Suprapubic skin (tissue), 4 donors: Measurements from ENCODE around the gene ZDHHC19. TPM values are rescaled to one million over a fixed set of nuclear protein-coding genes. Genes with fewer than 3 reads are reported as not detected.

ENCODE experiments used
- DNase-seq, 2 donors: peaks; one replicate each; pipeline ENCODE4 v3.0.0-alpha.2; 2019; ENCODE audit warnings: low spot score in 2 of 2
- H3K27ac ChIP-seq: fragments of 200-600 bp; sonication (generic); one replicate; pipeline ENCODE4 v1.5.1; 2019
- H3K27me3 ChIP-seq: fragments of 200-600 bp; sonication (generic); one replicate; pipeline ENCODE4 v1.5.1; 2019
- H3K36me3 ChIP-seq: fragments of 200-600 bp; sonication (generic); one replicate; pipeline ENCODE4 v1.5.1; 2019
- H3K4me1 ChIP-seq: fragments of 200-600 bp; sonication (generic); one replicate; pipeline ENCODE4 v1.5.1; 2019
- H3K4me3 ChIP-seq: fragments of 200-600 bp; sonication (generic); one replicate; pipeline ENCODE4 v1.5.1; 2019; ENCODE audit warnings: mild to moderate bottlenecking
- H3K9me3 ChIP-seq: fragments of 200-600 bp; sonication (generic); one replicate; pipeline ENCODE4 v1.5.1; 2019
- CTCF ChIP-seq, 2 donors: fragments of 200-600 bp in 1 of 2; fragments of 450-650 bp in 1 of 2; sonication (generic) in 1 of 2; IDR thresholded peaks; one replicate each; pipeline ENCODE4 v1.5.1; 2016 to 2019; ENCODE audit warnings: antibody characterized with exemption in 2 of 2, mild to moderate bottlenecking in 1 of 2, moderate library complexity in 1 of 2
- EP300 ChIP-seq: sonication (generic); formaldehyde crosslinking; IDR thresholded peaks from one replicate; pipeline ENCODE4 v1.6.1; 2017; ENCODE audit warnings: antibody characterized with exemption
- POLR2A ChIP-seq, 2 donors: fragments of 450-650 bp; IDR thresholded peaks; one replicate each; pipeline ENCODE4 v1.6.1; 2017; ENCODE audit warnings: antibody characterized with exemption in 2 of 2, mild to moderate bottlenecking in 2 of 2, moderate library complexity in 2 of 2
- POLR2AphosphoS5 ChIP-seq, 3 donors: sonication (generic); formaldehyde crosslinking; IDR thresholded peaks; one replicate each; pipeline ENCODE4 v1.6.1; 2017; ENCODE audit warnings: antibody characterized with exemption in 3 of 3
- WGBS: methylation state at CpG from one replicate; pipeline ENCODE4 v1.1.5; 2018; 5-methylcytosine and 5-hydroxymethylcytosine counted together
- total RNA-seq, 4 donors: library from RNA; depleted of rRNA; stranded (reverse); fragments of >200 nt; gene quantifications; one replicate each; pipeline ENCODE4 v1.1.0, GENCODE V29; 2016

Gene ZDHHC19
- total RNA-seq, 4 donors from 2014 or later, result not detected

- Histone ChIP-seq H3K9me3 (no peaks in the 10 kb centered on the region), H3K27ac (no peak overlapping the region), H3K4me3 (no peak overlapping the region), H3K4me1 (peaks cover 16% of the 10 kb centered on the region), H3K36me3 (no peaks in the 10 kb centered on the region), H3K27me3 (no peaks in the 10 kb centered on the region)
- WGBS, result 94% methylated on average over 2 of the region's 14 CpGs
- no peak for DNase-seq
- TF ChIP-seq EP300 (no peak), POLR2A (IDR thresholded peaks at IDR 0.05) (no peak), POLR2AphosphoS5 (IDR thresholded peaks at IDR 0.05) (no peak), CTCF (IDR thresholded peaks at IDR 0.05) (no peak)
Observed at GRCh38 chr3:196195664-196196265, 15.4 kb downstream of the ZDHHC19 start.

DNA sequence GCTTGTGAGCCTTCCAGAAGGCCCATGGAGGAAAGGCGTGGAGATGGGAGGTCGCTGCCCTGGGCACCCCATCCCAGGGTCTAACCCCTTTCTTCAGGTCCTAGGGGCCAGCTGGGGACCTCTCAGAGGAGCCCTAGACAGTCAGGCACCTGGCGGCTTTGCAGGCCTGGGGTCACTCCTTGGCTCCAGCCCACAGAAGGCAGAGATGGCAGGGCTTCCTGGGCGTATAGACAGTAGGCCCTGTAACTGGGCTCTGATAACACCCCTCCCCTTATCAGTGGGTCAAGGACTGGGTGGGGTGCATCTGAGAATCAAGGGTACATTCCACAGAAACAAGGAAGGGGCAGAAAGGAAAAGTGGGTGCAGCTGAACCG is 16.7 kb downstream of the ZDHHC19 start:
- TF ChIP-seq POLR2AphosphoS5 (IDR thresholded peaks at IDR 0.05) (no peak), POLR2A (IDR thresholded peaks at IDR 0.05) (no peak), CTCF (IDR thresholded peaks at IDR 0.05) (no peak), EP300 (no peak)
- no peak overlapping the region for H3K27ac ChIP-seq
- no peak for DNase-seq
- H3K27me3 ChIP-seq, result no peaks in the 10 kb centered on the region
- H3K4me3 ChIP-seq, result no peak overlapping the region
- 89% methylated on average over 5 of the region's 5 CpGs for WGBS
- no peaks in the 10 kb centered on the region for H3K36me3 ChIP-seq
- H3K9me3 ChIP-seq, result no peaks in the 10 kb centered on the region
- H3K4me1 ChIP-seq, result peaks cover 18% of the 10 kb centered on the region

DNA sequence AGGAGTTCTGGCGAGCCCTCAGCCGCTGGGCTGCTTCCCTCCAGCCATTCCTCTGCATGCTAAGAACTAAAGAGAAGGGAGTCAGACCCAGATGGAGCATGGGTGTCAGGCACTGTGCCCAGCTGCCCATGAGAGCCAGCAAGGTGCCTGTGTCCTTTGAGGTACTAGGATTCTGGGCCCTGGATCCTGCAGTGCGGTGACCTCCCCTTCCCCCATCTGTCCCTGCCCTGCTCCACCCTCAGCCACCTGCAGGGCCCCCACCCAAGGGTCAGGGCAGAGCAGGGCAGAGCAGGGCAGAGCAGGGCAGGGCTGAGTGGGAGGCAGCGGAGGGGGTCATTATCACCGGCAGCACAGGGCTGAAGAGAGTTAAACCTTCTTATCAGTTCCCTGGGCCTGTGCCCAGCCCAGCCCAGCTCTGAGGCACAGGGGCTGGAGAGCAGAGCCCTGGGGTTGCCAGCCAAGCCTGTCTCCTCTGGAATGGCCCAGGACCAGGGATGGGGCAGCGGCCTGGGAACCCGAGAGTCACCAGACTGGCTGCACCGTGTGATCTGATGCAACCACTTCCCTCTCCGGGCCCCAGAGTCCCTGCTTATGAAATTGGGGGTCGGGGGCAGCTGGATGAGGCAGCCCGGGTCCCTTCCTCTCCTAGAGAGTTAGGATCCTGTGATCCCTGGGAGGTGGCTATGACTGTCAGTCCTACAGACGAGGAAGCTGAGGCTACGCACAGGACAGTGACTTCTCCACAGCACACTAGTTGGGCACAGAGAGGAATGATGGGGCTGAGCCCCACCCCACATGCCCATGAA is 17.3 kb downstream of the ZDHHC19 start:
- DNase-seq, result no peak
- Histone ChIP-seq H3K27me3 (no peaks in the 10 kb centered on the region), H3K4me1 (peaks cover 24% of the 10 kb centered on the region), H3K36me3 (no peaks in the 10 kb centered on the region), H3K4me3 (no peak overlapping the region), H3K9me3 (no peaks in the 10 kb centered on the region), H3K27ac (no peak overlapping the region)
- 100% methylated on average over 1 of the region's 13 CpGs for WGBS
- TF ChIP-seq CTCF (IDR thresholded peaks at IDR 0.05), result no peak
- TF ChIP-seq EP300, result no peak
- TF ChIP-seq POLR2AphosphoS5 (IDR thresholded peaks at IDR 0.05), result no peak
- TF ChIP-seq POLR2A (IDR thresholded peaks at IDR 0.05), result no peak

- no peak for DNase-seq
- Histone ChIP-seq H3K9me3 (no peaks in the 10 kb centered on the region), H3K4me3 (no peak overlapping the region), H3K4me1 (peaks cover 28% of the 10 kb centered on the region), H3K27me3 (no peaks in the 10 kb centered on the region), H3K27ac (no peak overlapping the region), H3K36me3 (no peaks in the 10 kb centered on the region)
- TF ChIP-seq CTCF (IDR thresholded peaks at IDR 0.05) (no peak), POLR2AphosphoS5 (IDR thresholded peaks at IDR 0.05) (no peak), POLR2A (IDR thresholded peaks at IDR 0.05) (no peak), EP300 (no peak)
- WGBS, result 76% methylated on average over 10 of the region's 15 CpGs
Observed at GRCh38 chr3:196193133-196193735, 18.0 kb downstream of the ZDHHC19 start.

DNA sequence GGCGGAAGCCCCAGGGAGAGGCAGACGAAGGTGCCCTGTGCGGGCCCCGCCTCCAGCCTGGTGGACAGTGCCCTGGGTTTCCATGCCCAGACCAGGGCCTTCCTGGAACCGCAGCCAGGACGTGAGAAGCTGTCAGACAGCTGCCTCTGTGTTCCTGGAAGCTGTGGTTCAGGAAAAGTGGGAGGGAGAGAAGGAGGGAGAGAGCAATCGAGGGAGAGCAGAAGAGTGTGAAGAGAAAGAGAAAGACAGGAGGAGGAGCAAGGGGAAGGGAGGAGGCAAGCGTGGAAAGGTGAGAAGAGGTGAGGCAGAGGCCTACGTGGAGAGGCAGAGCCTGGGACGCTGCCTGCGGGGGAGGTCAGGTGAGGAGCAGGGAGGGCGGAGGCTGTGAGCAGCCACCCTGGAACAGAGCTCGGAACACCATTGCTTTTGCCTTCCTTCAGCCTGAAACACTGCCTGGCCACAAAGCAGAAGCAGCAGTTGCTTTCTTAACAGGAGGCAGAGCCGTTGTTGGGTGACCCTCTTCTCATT is 18.6 kb downstream of the ZDHHC19 start:
- DNase-seq, result no peak
- Histone ChIP-seq H3K27me3 (no peaks in the 10 kb centered on the region), H3K9me3 (no peaks in the 10 kb centered on the region), H3K27ac (peak overlapping the region; percentile 61), H3K4me3 (no peak overlapping the region), H3K36me3 (no peaks in the 10 kb centered on the region), H3K4me1 (peaks cover 28% of the 10 kb centered on the region)
- no peak for TF ChIP-seq EP300
- no peak for TF ChIP-seq POLR2AphosphoS5 (IDR thresholded peaks at IDR 0.05)
- no peak for TF ChIP-seq CTCF (IDR thresholded peaks at IDR 0.05)
- TF ChIP-seq POLR2A (IDR thresholded peaks at IDR 0.05), result no peak
- 45% methylated on average over 14 of the region's 14 CpGs for WGBS
